ENCODE measurements around the gene PNMA8B. TPM values are rescaled to one million over a fixed set of nuclear protein-coding genes. Genes with fewer than 3 reads are reported as not detected.

PNMA8B gene
- total RNA-seq, 1 donor from 2014 or later = 1.9 TPM

DNA sequence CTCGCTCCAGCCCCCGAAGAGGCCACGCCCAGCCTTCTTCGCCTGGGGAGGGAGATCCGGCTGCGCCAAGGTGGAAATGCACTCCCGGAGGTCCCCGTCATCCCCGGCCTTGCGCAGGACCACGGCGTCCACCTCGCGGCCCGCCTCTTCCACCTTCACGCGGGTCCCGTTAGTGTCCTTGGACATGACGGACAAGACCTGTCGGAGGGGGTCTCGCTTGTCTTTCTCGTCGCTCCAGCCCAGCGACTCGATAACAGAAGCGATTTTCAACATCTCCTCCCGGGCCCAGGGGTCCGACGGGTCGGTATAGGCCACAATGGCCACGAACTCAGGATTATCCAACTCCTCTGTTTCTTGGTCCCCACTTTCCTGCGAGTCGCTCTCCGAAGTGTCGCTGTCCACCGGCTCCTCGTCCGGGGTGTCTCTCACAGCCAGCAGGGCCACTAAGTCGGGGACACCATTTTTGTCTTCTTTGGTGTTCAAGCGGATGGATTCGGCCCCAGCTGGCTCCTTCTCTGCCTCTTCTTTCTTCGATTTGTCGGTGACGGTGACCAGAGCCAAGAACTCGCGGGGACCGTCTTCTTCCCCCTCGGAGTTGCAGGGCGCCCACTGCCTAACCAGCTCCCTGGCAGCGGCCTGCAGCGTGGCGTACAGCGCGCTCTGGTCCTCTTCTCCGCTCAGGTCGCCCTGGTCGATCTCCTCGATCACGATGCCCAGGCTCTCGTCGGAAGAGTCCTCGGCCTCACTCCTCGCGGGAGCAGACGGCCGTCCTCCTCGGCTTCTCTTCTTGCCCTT lies 1.3 kb downstream of the PNMA8B start:
- H3K36me3 Mint-ChIP-seq (ENCODE audit: low read depth, unreplicated experiment) = no peaks in the 10 kb centered on the region
- peak; percentile 27 for TF ChIP-seq EZH2 (IDR thresholded peaks at IDR 0.05; ENCODE audit: insufficient read depth, low read length)
- TF ChIP-seq, protein P1, sequence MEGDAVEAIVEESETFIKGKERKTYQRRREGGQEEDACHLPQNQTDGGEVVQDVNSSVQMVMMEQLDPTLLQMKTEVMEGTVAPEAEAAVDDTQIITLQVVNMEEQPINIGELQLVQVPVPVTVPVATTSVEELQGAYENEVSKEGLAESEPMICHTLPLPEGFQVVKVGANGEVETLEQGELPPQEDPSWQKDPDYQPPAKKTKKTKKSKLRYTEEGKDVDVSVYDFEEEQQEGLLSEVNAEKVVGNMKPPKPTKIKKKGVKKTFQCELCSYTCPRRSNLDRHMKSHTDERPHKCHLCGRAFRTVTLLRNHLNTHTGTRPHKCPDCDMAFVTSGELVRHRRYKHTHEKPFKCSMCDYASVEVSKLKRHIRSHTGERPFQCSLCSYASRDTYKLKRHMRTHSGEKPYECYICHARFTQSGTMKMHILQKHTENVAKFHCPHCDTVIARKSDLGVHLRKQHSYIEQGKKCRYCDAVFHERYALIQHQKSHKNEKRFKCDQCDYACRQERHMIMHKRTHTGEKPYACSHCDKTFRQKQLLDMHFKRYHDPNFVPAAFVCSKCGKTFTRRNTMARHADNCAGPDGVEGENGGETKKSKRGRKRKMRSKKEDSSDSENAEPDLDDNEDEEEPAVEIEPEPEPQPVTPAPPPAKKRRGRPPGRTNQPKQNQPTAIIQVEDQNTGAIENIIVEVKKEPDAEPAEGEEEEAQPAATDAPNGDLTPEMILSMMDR (IDR thresholded peaks at IDR 0.05; ENCODE audit: insufficient read depth, low read depth, low read length) = no peak
- Histone ChIP-seq H2AFZ (ENCODE audit: low read depth, low read length) (no peak overlapping the region), H4K20me1 (ENCODE audit: insufficient read depth, low read length) (no peaks in the 10 kb centered on the region), H3K27me3 (ENCODE audit: insufficient read depth, low read length) (peaks cover 30% of the 10 kb centered on the region), H3K79me2 (ENCODE audit: insufficient read depth, low read length) (no peaks in the 10 kb centered on the region), H3K9me3 (ENCODE audit: insufficient read depth, low read depth, low read length) (peaks cover 10% of the 10 kb centered on the region), H3K4me3 (ENCODE audit: insufficient read depth, low read depth, low read length) (no peak overlapping the region), H3K9ac (ENCODE audit: low read length) (no peak overlapping the region), H3K4me1 (ENCODE audit: insufficient read depth, low read length) (peaks cover 11% of the 10 kb centered on the region), H3K36me3 (ENCODE audit: insufficient read depth, low read length) (no peaks in the 10 kb centered on the region), H3K4me2 (ENCODE audit: low read length) (peak overlapping the region; percentile 26), H3K27ac (ENCODE audit: low read depth, low read length) (no peak overlapping the region)
- H3K4me1 Mint-ChIP-seq (ENCODE audit: low read depth, unreplicated experiment) = peaks cover 8% of the 10 kb centered on the region
- no peak overlapping the region for H3K4me3 Mint-ChIP-seq (ENCODE audit: unreplicated experiment)
- H3K27ac Mint-ChIP-seq (ENCODE audit: unreplicated experiment) = no peak overlapping the region
- no peak for DNase-seq (ENCODE audit: low read depth)
- H3K9me3 Mint-ChIP-seq (ENCODE audit: unreplicated experiment) = no peaks in the 10 kb centered on the region
- H3K27me3 Mint-ChIP-seq (ENCODE audit: low read depth, unreplicated experiment) = peaks cover 25% of the 10 kb centered on the region
- FAIRE-seq = no peak

DNA sequence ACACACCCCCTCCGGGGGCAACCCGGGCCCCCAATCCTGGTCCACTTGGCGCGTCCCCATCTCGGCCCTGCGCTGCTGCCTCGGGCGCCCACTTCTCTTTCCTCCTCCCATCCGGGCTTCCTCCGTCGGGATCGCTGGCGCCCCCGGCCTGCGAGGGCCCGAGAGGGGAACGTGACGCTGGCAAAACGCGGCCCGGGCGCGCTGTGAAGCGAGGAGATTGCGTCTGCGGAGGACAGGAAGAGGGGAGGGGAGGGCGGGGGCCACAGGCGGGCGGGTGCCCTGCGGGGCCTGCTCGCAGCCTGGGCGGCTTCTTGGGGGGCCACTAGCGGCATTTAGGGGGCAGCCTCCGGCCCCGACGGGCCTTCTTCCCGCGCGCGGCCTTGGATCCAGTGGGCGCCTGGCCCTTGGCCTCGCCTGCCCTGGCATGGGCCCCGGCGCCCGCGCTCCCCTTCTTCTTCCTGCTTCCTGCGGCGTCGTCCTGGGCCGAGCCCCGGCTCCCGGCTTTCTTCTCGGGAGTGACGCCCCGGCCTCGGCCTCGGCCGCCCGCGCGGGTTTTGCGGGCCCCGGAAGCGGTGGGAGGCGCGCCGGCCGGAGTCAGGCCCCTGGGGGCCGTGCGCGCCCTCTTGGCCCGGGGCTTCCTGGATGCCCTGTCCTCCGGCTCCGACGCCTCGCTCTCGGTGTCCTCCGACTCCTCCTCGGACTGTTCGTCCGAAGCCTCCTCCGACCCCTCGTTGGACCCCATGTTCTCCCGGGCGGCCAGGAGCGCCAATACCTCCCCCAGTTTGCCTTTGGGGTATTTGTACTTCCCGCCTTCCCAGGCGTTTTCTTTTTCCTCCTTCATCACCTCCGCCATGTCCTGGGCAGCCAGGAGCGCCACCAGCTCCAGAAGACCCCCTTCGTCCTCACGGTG lies 2.2 kb downstream of the PNMA8B start:
- Histone ChIP-seq H2AFZ (ENCODE audit: low read depth, low read length) (no peak overlapping the region), H3K79me2 (ENCODE audit: insufficient read depth, low read length) (no peaks in the 10 kb centered on the region), H3K9me3 (ENCODE audit: insufficient read depth, low read depth, low read length) (peaks cover 10% of the 10 kb centered on the region), H3K27ac (ENCODE audit: low read depth, low read length) (no peak overlapping the region), H3K36me3 (ENCODE audit: insufficient read depth, low read length) (no peaks in the 10 kb centered on the region), H3K27me3 (ENCODE audit: insufficient read depth, low read length) (peaks cover 36% of the 10 kb centered on the region), H3K4me3 (ENCODE audit: insufficient read depth, low read depth, low read length) (no peak overlapping the region), H4K20me1 (ENCODE audit: insufficient read depth, low read length) (no peaks in the 10 kb centered on the region), H3K4me1 (ENCODE audit: insufficient read depth, low read length) (peaks cover 18% of the 10 kb centered on the region), H3K4me2 (ENCODE audit: low read length) (peak overlapping the region; percentile 26), H3K9ac (ENCODE audit: low read length) (no peak overlapping the region)
- H3K36me3 Mint-ChIP-seq (ENCODE audit: low read depth, unreplicated experiment) = no peaks in the 10 kb centered on the region
- peaks cover 5% of the 10 kb centered on the region for H3K4me1 Mint-ChIP-seq (ENCODE audit: low read depth, unreplicated experiment)
- H3K27ac Mint-ChIP-seq (ENCODE audit: unreplicated experiment) = no peak overlapping the region
- H3K27me3 Mint-ChIP-seq (ENCODE audit: low read depth, unreplicated experiment) = peaks cover 31% of the 10 kb centered on the region
- FAIRE-seq = no peak
- TF ChIP-seq, protein P1 (IDR thresholded peaks at IDR 0.05; ENCODE audit: insufficient read depth, low read depth, low read length) = no peak
- peak; percentile 74 for TF ChIP-seq EZH2 (IDR thresholded peaks at IDR 0.05; ENCODE audit: insufficient read depth, low read length)
- H3K9me3 Mint-ChIP-seq (ENCODE audit: unreplicated experiment) = no peaks in the 10 kb centered on the region
- no peak overlapping the region for H3K4me3 Mint-ChIP-seq (ENCODE audit: unreplicated experiment)
- no peak for DNase-seq (ENCODE audit: low read depth)
